IMR-90 (cell line): ENCODE data around the gene PDE4B.
"Not testable (repeated sequence)": the region's sequence is repeated elsewhere in the genome, so short reads cannot be mapped to it uniquely, and the experiment has no call there.

Experiments
- CTCF ChIP-seq: conservative IDR thresholded peaks from 2 replicates; pipeline ENCODE4 v1.5.1; 2012; ENCODE audit warnings: mild to moderate bottlenecking, low read depth, low read length, improper control_type of control experiment
- MAFK ChIP-seq: IDR thresholded peaks from 2 replicates; pipeline ENCODE4 v1.6.1; 2012; ENCODE audit warnings: low read depth, low read length, improper control_type of control experiment
- POLR2A ChIP-seq: IDR thresholded peaks from 2 replicates; pipeline ENCODE4 v1.6.1; 2012; ENCODE audit warnings: mild to moderate bottlenecking, low read depth, low read length
- RAD21 ChIP-seq: IDR thresholded peaks from 2 replicates; pipeline ENCODE4 v1.6.1; 2012; ENCODE audit warnings: low read length, improper control_type of control experiment
- RCOR1 ChIP-seq: IDR thresholded peaks from 2 replicates; pipeline ENCODE4 v1.6.1; 2012; ENCODE audit warnings: mild to moderate bottlenecking, low read length, improper control_type of control experiment; ENCODE audit not compliant: insufficient replicate concordance
- RFX5 ChIP-seq: IDR thresholded peaks from 2 replicates; pipeline ENCODE4 v1.8.0; 2012; ENCODE audit warnings: low read depth, mild to moderate bottlenecking, low read length, moderate library complexity

- not testable (repeated sequence) for TF ChIP-seq POLR2A, CTCF, RAD21, RCOR1, MAFK, RFX5
These were observed 274.5 kb downstream of the PDE4B start for GRCh38 chr1:66067219-66067618.
